Fibroblast of the aortic adventitia (primary cell): ENCODE results near the gene OGFOD3. TPM values are rescaled to one million over a fixed set of nuclear protein-coding genes. Genes with fewer than 3 reads are reported as not detected.
"Not testable (repeated sequence)": the region's sequence is repeated elsewhere in the genome, so short reads cannot be mapped to it uniquely, and the experiment has no call there.

ENCODE experiments used
- DNase-seq: peaks from one replicate; pipeline ENCODE4 v3.0.0-alpha.2; 2010; ENCODE audit warnings: low read depth
- H3K4me3 ChIP-seq: 2 replicates; pipeline ENCODE4 v1.5.1; 2011; ENCODE audit warnings: low read depth, mild to moderate bottlenecking, control low read depth, low read length, moderate library complexity
- CTCF ChIP-seq: IDR thresholded peaks from 2 replicates; pipeline ENCODE4 v1.5.1; 2011; ENCODE audit warnings: mild to moderate bottlenecking, low read length, control low read depth, inconsistent platforms; ENCODE audit not compliant: insufficient read depth
- total RNA-seq: library from RNA; depleted of rRNA; stranded (reverse); fragments of >200 nt; gene quantifications from 2 replicates; pipeline ENCODE4 v1.2.3, GENCODE V29; 2012; ENCODE audit warnings: low replicate concordance

The OGFOD3 gene
- total RNA-seq, 1 donor = 18.7 TPM

GRCh38 chr17:82375359-82376041, 42.9 kb downstream of the OGFOD3 start:
- no peak for TF ChIP-seq CTCF
- H3K4me3 ChIP-seq = no peak overlapping the region
- no peak for DNase-seq

GRCh38 chr17:82374626-82375331, 43.6 kb downstream of the OGFOD3 start:
- no peak overlapping the region for H3K4me3 ChIP-seq
- no peak for TF ChIP-seq CTCF
- no peak for DNase-seq

GRCh38 chr17:82373731-82374625, 44.4 kb downstream of the OGFOD3 start:
- no peak for DNase-seq
- no peak for TF ChIP-seq CTCF
- H3K4me3 ChIP-seq = no peak overlapping the region

GRCh38 chr17:82373072-82373452, 45.3 kb downstream of the OGFOD3 start:
- not testable (repeated sequence) for DNase-seq, H3K4me3 ChIP-seq

GRCh38 chr17:82372249-82373071, 45.9 kb downstream of the OGFOD3 start:
- TF ChIP-seq CTCF = no peak
- H3K4me3 ChIP-seq = no peak overlapping the region
- DNase-seq = no peak

- H3K4me3 ChIP-seq = peak within 1 kb of the TSS; percentile 48
- no peak for DNase-seq
- no peak for TF ChIP-seq CTCF
Observed at GRCh38 chr17:82371333-82372248, 46.8 kb downstream of the OGFOD3 start, which contains the start of gene UTS2R. Gene UTS2R (plus strand): TSS chr17:82371765. CDS start chr17:82374325, 2,560 bp downstream.
